Stimulated activated CD8-positive, alpha-beta memory T cell treated with anti-CD3 and anti-CD28 coated beads, Interleukin-4, amount 100 ng/mL, for 4 hours (primary cell): ENCODE results near the gene ALX4.

Experiments used
- DNase-seq, 2 donors: peaks; one replicate each; pipeline ENCODE4 v3.0.0-alpha.2; 2020; ENCODE audit warnings: low read depth in 2 of 2, low spot score in 1 of 2

ALX4 gene

GRCh38 chr11:44316659-44317240, 6.8 kb upstream of the ALX4 start:
- no peak for DNase-seq

- DNase-seq: no peak
Measured at GRCh38 chr11:44315947-44316658, 6.2 kb upstream of the ALX4 start.

- no peak for DNase-seq
Measured at GRCh38 chr11:44314733-44315132, 4.8 kb upstream of the ALX4 start.

GRCh38 chr11:44313761-44314489, 4.0 kb upstream of the ALX4 start:
- DNase-seq: no peak

- no peak for DNase-seq
Measured at GRCh38 chr11:44312876-44313275, 2.9 kb upstream of the ALX4 start.

GRCh38 chr11:44311339-44312261, 1.7 kb upstream of the ALX4 start:
- DNase-seq: no peak

GRCh38 chr11:44310463-44311272, 729 bp upstream of the ALX4 start:
- DNase-seq: no peak

GRCh38 chr11:44310206-44310462, 195 bp upstream of the ALX4 start:
- no peak for DNase-seq

- DNase-seq: no peak
Measured at GRCh38 chr11:44308923-44309477, 939 bp downstream of the ALX4 start.

- no peak for DNase-seq
Measured at GRCh38 chr11:44308256-44308922, 1.6 kb downstream of the ALX4 start.

- no peak for DNase-seq
Measured at GRCh38 chr11:44307340-44308099, 2.4 kb downstream of the ALX4 start.

GRCh38 chr11:44306918-44307244, 3.1 kb downstream of the ALX4 start:
- DNase-seq: no peak

GRCh38 chr11:44306052-44306917, 3.7 kb downstream of the ALX4 start:
- DNase-seq: no peak

- no peak for DNase-seq
Measured at GRCh38 chr11:44305470-44306051, 4.4 kb downstream of the ALX4 start.

- DNase-seq: no peak
Measured at GRCh38 chr11:44305026-44305469, 4.9 kb downstream of the ALX4 start.

- no peak for DNase-seq
Measured at GRCh38 chr11:44304091-44305025, 5.6 kb downstream of the ALX4 start.

- DNase-seq: no peak
Measured at GRCh38 chr11:44303401-44303938, 6.5 kb downstream of the ALX4 start.
